Measurements from ENCODE around the gene C11orf91.

DNA sequence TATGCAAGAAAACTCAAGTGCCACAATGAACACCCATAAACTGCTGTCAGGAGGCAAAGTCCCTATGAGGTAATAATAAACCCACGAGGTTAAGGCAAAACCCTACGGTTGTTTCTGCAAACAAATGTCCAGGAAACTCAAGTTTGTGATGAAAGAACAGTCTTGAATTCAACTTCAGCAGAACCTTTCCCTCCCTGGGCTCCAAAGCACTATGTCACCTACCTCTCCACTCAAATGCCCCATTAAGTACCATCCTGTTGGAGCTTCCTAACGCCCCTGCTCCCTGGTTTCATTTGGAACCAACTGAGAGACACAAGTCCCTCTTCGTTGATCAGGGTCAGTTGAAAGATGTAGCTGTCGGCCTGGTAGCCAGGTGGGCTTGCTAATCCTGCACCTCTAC, 2.6 kb upstream of the C11orf91 start:
- TF ChIP-seq, protein P1, sequence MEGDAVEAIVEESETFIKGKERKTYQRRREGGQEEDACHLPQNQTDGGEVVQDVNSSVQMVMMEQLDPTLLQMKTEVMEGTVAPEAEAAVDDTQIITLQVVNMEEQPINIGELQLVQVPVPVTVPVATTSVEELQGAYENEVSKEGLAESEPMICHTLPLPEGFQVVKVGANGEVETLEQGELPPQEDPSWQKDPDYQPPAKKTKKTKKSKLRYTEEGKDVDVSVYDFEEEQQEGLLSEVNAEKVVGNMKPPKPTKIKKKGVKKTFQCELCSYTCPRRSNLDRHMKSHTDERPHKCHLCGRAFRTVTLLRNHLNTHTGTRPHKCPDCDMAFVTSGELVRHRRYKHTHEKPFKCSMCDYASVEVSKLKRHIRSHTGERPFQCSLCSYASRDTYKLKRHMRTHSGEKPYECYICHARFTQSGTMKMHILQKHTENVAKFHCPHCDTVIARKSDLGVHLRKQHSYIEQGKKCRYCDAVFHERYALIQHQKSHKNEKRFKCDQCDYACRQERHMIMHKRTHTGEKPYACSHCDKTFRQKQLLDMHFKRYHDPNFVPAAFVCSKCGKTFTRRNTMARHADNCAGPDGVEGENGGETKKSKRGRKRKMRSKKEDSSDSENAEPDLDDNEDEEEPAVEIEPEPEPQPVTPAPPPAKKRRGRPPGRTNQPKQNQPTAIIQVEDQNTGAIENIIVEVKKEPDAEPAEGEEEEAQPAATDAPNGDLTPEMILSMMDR (conservative IDR thresholded peaks at IDR 0.05; ENCODE audit: low read length): no peak
- no peak for TF ChIP-seq EZH2phosphoT487 (IDR thresholded peaks at IDR 0.05; ENCODE audit: borderline replicate concordance, low read depth, low read length)
